Measurements from ENCODE around the gene IFT57. TPM values are rescaled to one million over a fixed set of nuclear protein-coding genes. Genes with fewer than 3 reads are reported as not detected.
A peak's percentile ranks its signal among the peaks of the same experiment; 100 is the strongest.

IFT57 gene
- total and polyA plus RNA-seq, 9 of the 15 experiments (the other 6 are each of a cell fraction or from before 2014, with no cell fraction given), result 1.5 to 20.1 (median 9.9) TPM

DNA sequence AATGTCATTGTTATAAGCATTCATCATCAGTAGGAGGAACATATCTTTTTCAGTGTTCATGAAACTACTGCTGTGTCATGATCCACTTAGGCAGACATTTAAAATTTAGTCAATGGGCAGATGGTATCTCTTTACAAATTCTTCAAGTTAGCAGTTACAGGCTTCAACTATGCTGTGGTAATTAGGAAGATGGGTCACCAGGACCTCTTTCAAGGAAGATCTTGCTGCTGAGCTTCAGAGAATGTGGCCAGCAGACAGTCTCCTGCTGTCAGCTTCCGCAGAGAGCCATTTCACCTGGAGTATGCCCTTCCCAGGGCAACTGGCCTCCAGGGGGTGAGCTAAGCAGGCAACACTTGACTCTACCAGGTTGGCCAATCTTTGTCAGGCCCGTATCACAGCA, 19.4 kb downstream of the IFT57 start:
- no peak overlapping the region for H3K27ac ChIP-seq (ENCODE audit: extremely low read depth, low read depth, low read length)
- H3K27me3 ChIP-seq (ENCODE audit: control insufficient read depth in 2 of 2, insufficient read depth in 2 of 2, low read length in 2 of 2), result no peaks in the 10 kb centered on the region
- DNase-seq (ENCODE audit: extremely low read depth in 1 of 4, low spot score in 3 of 4) (no peak), ATAC-seq (peak; percentile 40; the same call in 1 of the 3 replicates), FAIRE-seq (no peak)
- no TSS peak for BruUV-seq (replicated peaks)
- H3K9ac ChIP-seq (ENCODE audit: insufficient read depth in 1 of 2, low read depth in 2 of 2, low read length in 2 of 2), result no peak overlapping the region; a peak in 1 of 4 replicates
- intact Hi-C loops (cut with micrococcal nuclease), result no loop called here
- no peak overlapping the region for H3K4me3 ChIP-seq
- H3K36me3 ChIP-seq (ENCODE audit: control insufficient read depth, insufficient read depth, low read length), result no peaks in the 10 kb centered on the region
- H3K79me2 ChIP-seq (ENCODE audit: control insufficient read depth, insufficient read depth, low read length), result no peaks in the 10 kb centered on the region
- in situ Hi-C loops (cut with MboI), result no loop called here
- ChIA-PET POLR2A (no interaction called here), CTCF (ENCODE audit: low intra/inter-chr PET ratio) (no interaction called here)
- H3K9me3 ChIP-seq (replicated peaks; ENCODE audit: control insufficient read depth, insufficient read depth, low read depth, low read length), result no peaks in the 10 kb centered on the region
- H3K4me1 ChIP-seq (replicated peaks in 1 of 2; ENCODE audit: control insufficient read depth in 2 of 2, insufficient read depth in 2 of 2, low read length in 2 of 2), result peaks cover 0 to 4% of the 10 kb centered on the region in 2 experiments; a peak in 2 of 5 replicates
- H4K20me1 ChIP-seq (replicated peaks; ENCODE audit: control insufficient read depth, insufficient read depth, low read length), result no peaks in the 10 kb centered on the region
- 0 out of 2 replicates have a peak overlapping the region, but pooled peaks have one; percentile 9 for H2AFZ ChIP-seq (ENCODE audit: low read depth, low read length)
- H3K4me2 ChIP-seq (ENCODE audit: insufficient read depth, low read length), result no peak overlapping the region
- 40% methylated on average over 2 of the region's 2 CpGs for WGBS (ENCODE audit: insufficient coverage, low coverage, missing lambda C conversion rate)
- H3K9me1 ChIP-seq (ENCODE audit: control insufficient read depth, insufficient read depth, low read length), result peaks cover 2% of the 10 kb centered on the region
- TF ChIP-seq, protein P1, sequence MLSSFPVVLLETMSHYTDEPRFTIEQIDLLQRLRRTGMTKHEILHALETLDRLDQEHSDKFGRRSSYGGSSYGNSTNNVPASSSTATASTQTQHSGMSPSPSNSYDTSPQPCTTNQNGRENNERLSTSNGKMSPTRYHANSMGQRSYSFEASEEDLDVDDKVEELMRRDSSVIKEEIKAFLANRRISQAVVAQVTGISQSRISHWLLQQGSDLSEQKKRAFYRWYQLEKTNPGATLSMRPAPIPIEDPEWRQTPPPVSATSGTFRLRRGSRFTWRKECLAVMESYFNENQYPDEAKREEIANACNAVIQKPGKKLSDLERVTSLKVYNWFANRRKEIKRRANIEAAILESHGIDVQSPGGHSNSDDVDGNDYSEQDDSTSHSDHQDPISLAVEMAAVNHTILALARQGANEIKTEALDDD (IDR thresholded peaks at IDR 0.05), result peak; percentile 70
- TF ChIP-seq ZNF316 (IDR thresholded peaks at IDR 0.05) (peak; percentile 48; the same call in 1 of the 2 replicates), NFE2L1 (tag; IDR thresholded peaks at IDR 0.05; ENCODE audit: borderline replicate concordance, low read depth) (0 out of 2 replicates have a peak, but pooled peaks have one; percentile 9), C11orf30 (IDR thresholded peaks at IDR 0.05; ENCODE audit: low read depth) (peak; percentile 44; the same call in 1 of the 2 replicates), ASH1L (IDR thresholded peaks at IDR 0.05; ENCODE audit: borderline replicate concordance, low read depth, partially characterized antibody) (no peak), MAFG (tag; conservative IDR thresholded peaks at IDR 0.05) (peak; percentile 69), CCNT2 (IDR thresholded peaks at IDR 0.05; ENCODE audit: borderline replicate concordance, extremely low read depth, insufficient read length, low read depth, low read length) (no peak), E2F3 (CRISPR knock-in tag; IDR thresholded peaks at IDR 0.05) (no peak), NFE2 (IDR thresholded peaks at IDR 0.05; ENCODE audit: low read depth) (peak; percentile 66), ADNP (tag; IDR thresholded peaks at IDR 0.05) (no peak)
- TF ChIP-seq, protein P2, sequence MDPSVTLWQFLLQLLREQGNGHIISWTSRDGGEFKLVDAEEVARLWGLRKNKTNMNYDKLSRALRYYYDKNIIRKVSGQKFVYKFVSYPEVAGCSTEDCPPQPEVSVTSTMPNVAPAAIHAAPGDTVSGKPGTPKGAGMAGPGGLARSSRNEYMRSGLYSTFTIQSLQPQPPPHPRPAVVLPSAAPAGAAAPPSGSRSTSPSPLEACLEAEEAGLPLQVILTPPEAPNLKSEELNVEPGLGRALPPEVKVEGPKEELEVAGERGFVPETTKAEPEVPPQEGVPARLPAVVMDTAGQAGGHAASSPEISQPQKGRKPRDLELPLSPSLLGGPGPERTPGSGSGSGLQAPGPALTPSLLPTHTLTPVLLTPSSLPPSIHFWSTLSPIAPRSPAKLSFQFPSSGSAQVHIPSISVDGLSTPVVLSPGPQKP (CRISPR knock-in tag; IDR thresholded peaks at IDR 0.05), result no peak
- TF ChIP-seq, protein P3, sequence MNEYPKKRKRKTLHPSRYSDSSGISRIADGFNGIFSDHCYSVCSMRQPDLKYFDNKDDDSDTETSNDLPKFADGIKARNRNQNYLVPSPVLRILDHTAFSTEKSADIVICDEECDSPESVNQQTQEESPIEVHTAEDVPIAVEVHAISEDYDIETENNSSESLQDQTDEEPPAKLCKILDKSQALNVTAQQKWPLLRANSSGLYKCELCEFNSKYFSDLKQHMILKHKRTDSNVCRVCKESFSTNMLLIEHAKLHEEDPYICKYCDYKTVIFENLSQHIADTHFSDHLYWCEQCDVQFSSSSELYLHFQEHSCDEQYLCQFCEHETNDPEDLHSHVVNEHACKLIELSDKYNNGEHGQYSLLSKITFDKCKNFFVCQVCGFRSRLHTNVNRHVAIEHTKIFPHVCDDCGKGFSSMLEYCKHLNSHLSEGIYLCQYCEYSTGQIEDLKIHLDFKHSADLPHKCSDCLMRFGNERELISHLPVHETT (CRISPR knock-in tag; conservative IDR thresholded peaks at IDR 0.05 in 1 of 2, IDR thresholded peaks at IDR 0.05 in 1 of 2), result no peak
- TF ChIP-seq, protein P4, sequence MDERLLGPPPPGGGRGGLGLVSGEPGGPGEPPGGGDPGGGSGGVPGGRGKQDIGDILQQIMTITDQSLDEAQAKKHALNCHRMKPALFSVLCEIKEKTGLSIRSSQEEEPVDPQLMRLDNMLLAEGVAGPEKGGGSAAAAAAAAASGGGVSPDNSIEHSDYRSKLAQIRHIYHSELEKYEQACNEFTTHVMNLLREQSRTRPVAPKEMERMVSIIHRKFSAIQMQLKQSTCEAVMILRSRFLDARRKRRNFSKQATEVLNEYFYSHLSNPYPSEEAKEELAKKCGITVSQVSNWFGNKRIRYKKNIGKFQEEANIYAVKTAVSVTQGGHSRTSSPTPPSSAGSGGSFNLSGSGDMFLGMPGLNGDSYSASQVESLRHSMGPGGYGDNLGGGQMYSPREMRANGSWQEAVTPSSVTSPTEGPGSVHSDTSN (CRISPR knock-in tag; IDR thresholded peaks at IDR 0.05; ENCODE audit: low read depth), result no peak
- TF ChIP-seq, protein P4 (tag; conservative IDR thresholded peaks at IDR 0.05; ENCODE audit: low read depth), result 0 out of 2 replicates have a peak, but pooled peaks have one; percentile 8
- TF ChIP-seq, protein P5, sequence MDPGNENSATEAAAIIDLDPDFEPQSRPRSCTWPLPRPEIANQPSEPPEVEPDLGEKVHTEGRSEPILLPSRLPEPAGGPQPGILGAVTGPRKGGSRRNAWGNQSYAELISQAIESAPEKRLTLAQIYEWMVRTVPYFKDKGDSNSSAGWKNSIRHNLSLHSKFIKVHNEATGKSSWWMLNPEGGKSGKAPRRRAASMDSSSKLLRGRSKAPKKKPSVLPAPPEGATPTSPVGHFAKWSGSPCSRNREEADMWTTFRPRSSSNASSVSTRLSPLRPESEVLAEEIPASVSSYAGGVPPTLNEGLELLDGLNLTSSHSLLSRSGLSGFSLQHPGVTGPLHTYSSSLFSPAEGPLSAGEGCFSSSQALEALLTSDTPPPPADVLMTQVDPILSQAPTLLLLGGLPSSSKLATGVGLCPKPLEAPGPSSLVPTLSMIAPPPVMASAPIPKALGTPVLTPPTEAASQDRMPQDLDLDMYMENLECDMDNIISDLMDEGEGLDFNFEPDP (CRISPR knock-in tag; IDR thresholded peaks at IDR 0.05), result no peak
